GM13977 (cell line): ENCODE results near the gene KANK4.

Experiments
- DNase-seq: peaks from one replicate; pipeline ENCODE4 v3.0.0; 2012; ENCODE audit warnings: low spot score
- in situ Hi-C: fragments of 300-500 bp; cut with MboI; formaldehyde crosslinking; loops from one replicate; pipeline ENCODE4 v1.12.0; 2022; ENCODE audit warnings: low sequenced_read_pairs, low pct_unique_long_range_greater_than_20kb, mixed read lengths, inconsistent platforms; ENCODE audit not compliant: unreplicated experiment
- TF ChIP-seq, protein P1 (sequence below): IDR thresholded peaks from 2 replicates; pipeline ENCODE4 v1.5.1; 2012; ENCODE audit warnings: mild to moderate bottlenecking, control low read depth; ENCODE audit not compliant: insufficient read depth; ENCODE audit errors: extremely low read depth, missing control alignments

The KANK4 gene

GRCh38 chr1:62286786-62287224 is 32.4 kb downstream of the KANK4 start:
- no peak for DNase-seq
- in situ Hi-C loops, result no loop called here
- TF ChIP-seq, protein P1, sequence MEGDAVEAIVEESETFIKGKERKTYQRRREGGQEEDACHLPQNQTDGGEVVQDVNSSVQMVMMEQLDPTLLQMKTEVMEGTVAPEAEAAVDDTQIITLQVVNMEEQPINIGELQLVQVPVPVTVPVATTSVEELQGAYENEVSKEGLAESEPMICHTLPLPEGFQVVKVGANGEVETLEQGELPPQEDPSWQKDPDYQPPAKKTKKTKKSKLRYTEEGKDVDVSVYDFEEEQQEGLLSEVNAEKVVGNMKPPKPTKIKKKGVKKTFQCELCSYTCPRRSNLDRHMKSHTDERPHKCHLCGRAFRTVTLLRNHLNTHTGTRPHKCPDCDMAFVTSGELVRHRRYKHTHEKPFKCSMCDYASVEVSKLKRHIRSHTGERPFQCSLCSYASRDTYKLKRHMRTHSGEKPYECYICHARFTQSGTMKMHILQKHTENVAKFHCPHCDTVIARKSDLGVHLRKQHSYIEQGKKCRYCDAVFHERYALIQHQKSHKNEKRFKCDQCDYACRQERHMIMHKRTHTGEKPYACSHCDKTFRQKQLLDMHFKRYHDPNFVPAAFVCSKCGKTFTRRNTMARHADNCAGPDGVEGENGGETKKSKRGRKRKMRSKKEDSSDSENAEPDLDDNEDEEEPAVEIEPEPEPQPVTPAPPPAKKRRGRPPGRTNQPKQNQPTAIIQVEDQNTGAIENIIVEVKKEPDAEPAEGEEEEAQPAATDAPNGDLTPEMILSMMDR, result no peak

GRCh38 chr1:62285984-62286785 is 33.0 kb downstream of the KANK4 start:
- in situ Hi-C loops, result no loop called here
- DNase-seq, result no peak
- TF ChIP-seq, protein P1, result no peak

- no peak for DNase-seq
- in situ Hi-C loops, result no loop called here
Measured at GRCh38 chr1:62285440-62285839, 33.8 kb downstream of the KANK4 start.

GRCh38 chr1:62283986-62284385 is 35.2 kb downstream of the KANK4 start:
- DNase-seq, result no peak
- in situ Hi-C loops, result no loop called here
- TF ChIP-seq, protein P1, result no peak

More at GRCh38 chr1:62285440-62285839, 33.8 kb downstream of the KANK4 start:
- TF ChIP-seq, protein P1, result no peak

DNA sequence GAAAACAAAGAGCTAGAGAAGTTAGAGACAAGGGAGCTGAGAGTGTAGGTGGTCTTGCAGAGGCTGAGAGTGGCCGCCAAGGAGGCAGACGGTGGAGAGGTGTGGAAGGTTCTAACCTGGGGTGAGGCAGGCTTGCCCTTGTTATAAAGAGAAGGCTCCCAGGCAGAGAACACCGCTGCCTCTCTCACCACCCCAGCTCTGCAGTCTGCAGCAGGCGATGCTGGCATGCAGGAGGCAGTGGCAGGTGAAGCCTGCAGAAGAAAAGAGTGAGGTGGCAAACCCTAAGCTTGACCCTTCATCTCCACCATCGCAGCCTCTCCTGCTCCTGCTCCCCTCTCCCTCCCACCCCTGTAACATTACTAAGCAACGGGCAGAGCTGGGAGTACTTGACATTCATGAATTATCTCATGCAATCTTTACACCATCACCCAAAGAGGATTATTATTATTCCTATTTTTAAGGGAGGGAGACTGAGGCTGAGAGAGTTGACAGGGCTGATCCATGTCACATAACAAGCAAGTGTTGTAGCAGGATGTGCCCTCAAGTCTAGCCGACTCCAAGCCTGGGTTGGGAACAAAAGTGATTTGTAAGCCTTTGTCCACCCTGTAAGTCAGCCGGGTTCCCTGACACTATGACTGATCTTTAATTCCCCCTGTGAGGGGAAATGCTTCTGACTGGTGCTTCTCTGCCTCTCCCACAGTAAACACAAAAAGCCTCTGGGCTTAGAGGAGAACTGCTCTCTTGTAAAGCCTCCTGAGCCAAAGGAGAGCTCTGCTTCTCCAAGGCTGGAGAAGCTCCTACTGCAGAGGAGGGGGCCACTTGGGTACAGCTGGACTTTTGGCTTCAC is 36.1 kb downstream of the KANK4 start:
- in situ Hi-C loops, result no loop called here
- no peak for DNase-seq
- TF ChIP-seq, protein P1, result no peak

DNA sequence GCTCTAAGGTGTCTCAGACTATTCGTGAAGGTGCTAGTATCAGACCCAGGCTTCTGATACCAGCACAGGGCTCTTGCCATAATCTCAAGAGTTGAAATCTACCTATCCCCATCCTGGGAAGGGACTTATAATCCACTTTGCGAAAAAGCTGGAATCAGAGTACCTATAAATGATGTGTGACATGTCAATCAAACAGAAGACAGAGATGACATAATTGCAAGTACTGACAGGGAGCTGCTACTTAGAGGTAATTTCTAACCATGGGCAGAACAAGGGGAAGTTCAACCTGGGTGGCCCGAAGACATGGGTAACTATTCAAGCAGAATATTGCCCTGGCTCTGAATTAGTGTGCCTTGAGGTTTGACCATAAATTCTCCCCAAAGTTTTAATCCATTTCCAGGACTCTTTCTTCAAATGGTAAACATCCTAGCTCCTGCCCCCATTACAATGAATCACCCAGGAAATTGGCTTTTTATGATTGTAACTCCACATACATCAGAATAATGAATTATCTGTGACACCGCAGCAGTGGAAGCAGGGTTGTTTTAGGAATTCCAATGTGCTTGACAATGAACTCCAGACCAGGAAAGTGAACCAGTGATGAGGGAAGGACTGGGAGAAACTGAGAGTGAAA is 37.2 kb downstream of the KANK4 start:
- DNase-seq, result no peak
- in situ Hi-C loops, result no loop called here
- TF ChIP-seq, protein P1, result no peak
